Head of caudate nucleus (tissue), 42 donors: Measurements from ENCODE around the gene FGB.

ENCODE experiments used
- DNase-seq, 42 donors: peaks; one replicate each; pipeline versions ENCODE4 v3.0.0 to v3.0.0-alpha.2; 2020 to 2021; ENCODE audit warnings: mixed read lengths in 7 of 42
- intact Hi-C: fragments of 100-400 bp; cut with DNase I; formaldehyde crosslinking; loops from one replicate; pipeline ENCODE4 v1.15.0; 2022

Gene FGB

GRCh38 chr4:154562697-154563254 is at the start of gene FGB:
Gene FGB, plus strand, starts transcription at chr4:154563011. Its CDS starts 8 bp downstream, at chr4:154563019.
- no peak for DNase-seq
- intact Hi-C loops = no loop called here

GRCh38 chr4:154516318-154517029 is 46.3 kb upstream of the FGB start:
- peak in 2 of 42 donors; percentile 7 to 41 for DNase-seq
- intact Hi-C loops = loop anchor here (10.0 kb wide), 1 partner anchor 182 kb away; no protein-coding TSS in a partner anchor

- intact Hi-C loops = loop anchor here (10.0 kb wide), 1 partner anchor 183 kb away; no protein-coding TSS in a partner anchor
- DNase-seq = no peak
These were observed 45.2 kb upstream of the FGB start for GRCh38 chr4:154517591-154517990.

- intact Hi-C loops = loop anchor here (10.0 kb wide), 1 partner anchor 184 kb away; no protein-coding TSS in a partner anchor
- DNase-seq = no peak
These were observed 43.6 kb upstream of the FGB start for GRCh38 chr4:154519214-154519613.

- DNase-seq = no peak
- intact Hi-C loops = no loop called here
These were observed 41.2 kb upstream of the FGB start for GRCh38 chr4:154521607-154522006.

- intact Hi-C loops = no loop called here
These were observed 36.7 kb upstream of the FGB start for GRCh38 chr4:154526151-154526550.

GRCh38 chr4:154527308-154527707 is 35.5 kb upstream of the FGB start:
- intact Hi-C loops = no loop called here
- DNase-seq = no peak

More at GRCh38 chr4:154526151-154526550, 36.7 kb upstream of the FGB start:
- no peak for DNase-seq

- intact Hi-C loops = no loop called here
- DNase-seq = no peak
These were observed 33.9 kb upstream of the FGB start for GRCh38 chr4:154528869-154529268.

GRCh38 chr4:154529728-154530519 is 32.9 kb upstream of the FGB start:
- DNase-seq = no peak
- intact Hi-C loops = no loop called here

GRCh38 chr4:154534296-154534695 is 28.5 kb upstream of the FGB start:
- no peak for DNase-seq
- intact Hi-C loops = no loop called here

- intact Hi-C loops = no loop called here
- no peak for DNase-seq
These were observed 20.4 kb upstream of the FGB start for GRCh38 chr4:154542271-154542879.

GRCh38 chr4:154545689-154546088 is 17.1 kb upstream of the FGB start:
- intact Hi-C loops = no loop called here
- no peak for DNase-seq

- peak; percentile 90 to 99 (median 97) for DNase-seq
- intact Hi-C loops = loop anchor here (5.0 kb wide), 1 partner anchor 72 kb away; no protein-coding TSS in a partner anchor
These were observed 12.7 kb upstream of the FGB start, which contains the start of gene PLRG1 for GRCh38 chr4:154549894-154550790. Gene PLRG1, minus strand, starts transcription at chr4:154550400. Its CDS starts 92 bp downstream, at chr4:154550308.

GRCh38 chr4:154551872-154552686 is 10.7 kb upstream of the FGB start:
- DNase-seq = peak; percentile 66 to 92 (median 82)
- intact Hi-C loops = loop anchor here (5.0 kb wide), 1 partner anchor 70 kb away; no protein-coding TSS in a partner anchor

GRCh38 chr4:154559141-154559493 is 3.7 kb upstream of the FGB start:
- intact Hi-C loops = no loop called here
- DNase-seq = no peak

- intact Hi-C loops = no loop called here
- DNase-seq = peak in 7 of 42 donors; percentile 6 to 48 (median 18)
These were observed 3.1 kb upstream of the FGB start for GRCh38 chr4:154559494-154560418.
